H1 (cell line): ENCODE measurements around the gene NEU4.

ENCODE experiments used
- CTCF ChIP-seq, 3 experiments: IDR thresholded peaks; 1 replicate in 2 of 3; 2 replicates in 1 of 3; pipeline versions ENCODE4 v1.5.1 to v1.6.1; 2011; ENCODE audit warnings: low read length in 3 of 3, mild to moderate bottlenecking in 3 of 3, inconsistent platforms in 2 of 3, low read depth in 1 of 3, moderate library complexity in 1 of 3; ENCODE audit not compliant: insufficient read depth in 1 of 3; ENCODE audit errors: control extremely low read depth in 1 of 3
- FOSL1 ChIP-seq: IDR thresholded peaks from 2 replicates; pipeline ENCODE4 v1.6.1; 2011; ENCODE audit warnings: mild to moderate bottlenecking, low read depth, low read length, moderate library complexity; ENCODE audit not compliant: insufficient read depth
- GABPA ChIP-seq: IDR thresholded peaks from 2 replicates; pipeline ENCODE4 v1.6.1; 2011; ENCODE audit warnings: mild to moderate bottlenecking, low read length, moderate library complexity, borderline replicate concordance; ENCODE audit not compliant: insufficient read depth

GRCh38 chr2:241777686-241778627, 31.0 kb upstream of the NEU4 start:
- no peak for TF ChIP-seq CTCF (IDR thresholded peaks at IDR 0.05; ENCODE audit: control extremely low read depth in 1 of 3, insufficient read depth in 1 of 3, low read depth in 1 of 3, low read length in 3 of 3)
- TF ChIP-seq FOSL1, result no peak
- no peak for TF ChIP-seq GABPA
